ENCODE data around the gene JMJD4.

GRCh38 chr1:227712648-227713047, 22.5 kb downstream of the JMJD4 start:
- TF ChIP-seq CTCF (conservative IDR thresholded peaks at IDR 0.05) (no peak), EZH2 (IDR thresholded peaks at IDR 0.05; ENCODE audit: low read depth) (no peak)

All from PC-9 (cell line).